GM18502 (cell line): ENCODE measurements around the gene RAX2.
"Not testable (repeated sequence)": the region's sequence is repeated elsewhere in the genome, so short reads cannot be mapped to it uniquely, and the experiment has no call there.

Experiments
- ATAC-seq: cut with Tn5 transposase; IDR thresholded peaks from one replicate; pipeline ENCODE4 v1.9.1; 2021; ENCODE audit warnings: mild to moderate bottlenecking; ENCODE audit not compliant: unreplicated experiment, poor library complexity

Gene RAX2

GRCh38 chr19:3771906-3772455 is at the start of gene RAX2:
RAX2 (minus strand) TSS chr19:3772228; CDS start chr19:3771742, 486 bp downstream.
- ATAC-seq = no peak

GRCh38 chr19:3821156-3821555 is 49.1 kb upstream of the RAX2 start:
- ATAC-seq = no peak

DNA sequence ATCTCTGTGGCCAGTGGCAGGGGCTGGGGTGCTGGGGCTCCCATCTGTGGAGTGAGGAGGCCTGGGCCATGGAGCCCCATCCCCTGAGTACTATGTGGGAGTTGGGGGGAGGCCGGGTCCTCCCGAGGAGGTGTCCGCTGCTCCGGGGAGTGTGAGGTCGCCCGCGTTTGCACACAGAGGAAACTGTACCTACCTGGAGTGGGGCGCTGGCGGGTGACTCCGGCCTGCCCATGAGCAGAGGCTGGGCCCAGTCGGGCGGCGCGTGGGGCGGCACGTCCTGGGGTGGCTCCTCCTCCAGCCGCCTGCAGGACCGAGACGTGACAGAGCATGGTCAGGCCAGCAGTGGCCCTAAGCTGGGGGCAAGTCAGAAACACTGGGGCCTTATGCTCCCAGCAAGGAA is 48.0 kb upstream of the RAX2 start:
- ATAC-seq = no peak

DNA sequence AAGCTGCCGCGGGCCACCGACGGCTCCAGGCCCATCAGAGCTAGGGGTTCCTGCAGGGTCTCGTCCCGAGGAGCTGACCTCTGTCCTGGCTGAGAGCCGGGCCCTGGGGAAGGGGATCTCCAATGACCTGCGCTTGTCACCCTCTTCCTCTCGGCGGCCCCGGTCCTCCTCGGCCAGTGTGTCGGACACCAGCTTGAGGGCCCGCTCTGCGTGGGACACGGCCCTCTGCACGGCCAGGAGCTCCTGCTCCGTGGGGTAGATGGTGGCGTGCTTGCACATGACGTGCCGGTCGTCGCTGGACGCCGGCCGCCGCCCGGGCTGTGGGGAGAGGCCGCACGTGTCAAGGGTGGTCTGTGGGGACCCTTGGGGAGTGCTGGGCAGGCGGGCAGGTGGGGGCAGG is 46.9 kb upstream of the RAX2 start:
- no peak for ATAC-seq

GRCh38 chr19:3818466-3818865 is 46.4 kb upstream of the RAX2 start:
- no peak for ATAC-seq

GRCh38 chr19:3817761-3818160 is 45.7 kb upstream of the RAX2 start:
- ATAC-seq = no peak

GRCh38 chr19:3816566-3817218 is 44.7 kb upstream of the RAX2 start:
- no peak for ATAC-seq

DNA sequence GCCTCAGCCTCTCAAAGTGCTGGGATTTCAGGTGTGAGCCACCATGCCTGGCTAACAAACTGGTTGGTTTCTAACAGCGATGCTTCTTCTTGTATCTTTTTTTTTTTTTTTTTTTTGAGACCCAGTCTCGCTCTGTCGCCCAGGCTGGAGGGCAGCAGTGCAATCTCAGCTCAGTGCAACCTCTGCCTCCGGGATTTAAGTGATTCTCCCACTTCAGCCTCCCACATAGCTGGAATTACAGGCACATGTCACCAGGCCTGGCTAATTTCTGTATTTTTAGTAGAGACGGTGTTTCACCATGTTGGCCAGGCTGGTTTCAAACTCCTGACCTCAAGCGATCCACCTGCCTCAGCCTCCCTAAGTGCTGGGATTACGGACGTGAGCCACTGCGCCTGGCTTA is 44.1 kb upstream of the RAX2 start:
- not testable (repeated sequence) for ATAC-seq

DNA sequence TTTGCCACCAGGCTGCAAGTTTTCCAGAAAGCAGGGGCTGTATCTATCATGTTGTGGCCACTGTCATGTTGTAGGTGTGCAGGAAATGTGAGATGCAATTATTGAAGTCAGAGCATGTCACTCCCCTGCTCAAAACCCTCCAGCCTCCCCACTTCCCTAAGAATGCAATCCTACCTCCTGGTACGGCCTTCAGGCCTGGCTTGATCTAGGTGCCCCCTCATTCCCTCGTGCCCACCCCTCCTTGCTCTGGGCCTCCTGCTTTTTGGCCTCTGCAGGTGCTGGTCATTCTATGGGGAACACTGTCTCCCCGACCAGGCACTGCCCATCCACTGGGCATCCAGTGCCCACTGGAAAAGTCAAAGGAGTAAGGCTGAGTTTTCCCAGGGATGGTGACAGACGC is 42.6 kb upstream of the RAX2 start:
- ATAC-seq = no peak

DNA sequence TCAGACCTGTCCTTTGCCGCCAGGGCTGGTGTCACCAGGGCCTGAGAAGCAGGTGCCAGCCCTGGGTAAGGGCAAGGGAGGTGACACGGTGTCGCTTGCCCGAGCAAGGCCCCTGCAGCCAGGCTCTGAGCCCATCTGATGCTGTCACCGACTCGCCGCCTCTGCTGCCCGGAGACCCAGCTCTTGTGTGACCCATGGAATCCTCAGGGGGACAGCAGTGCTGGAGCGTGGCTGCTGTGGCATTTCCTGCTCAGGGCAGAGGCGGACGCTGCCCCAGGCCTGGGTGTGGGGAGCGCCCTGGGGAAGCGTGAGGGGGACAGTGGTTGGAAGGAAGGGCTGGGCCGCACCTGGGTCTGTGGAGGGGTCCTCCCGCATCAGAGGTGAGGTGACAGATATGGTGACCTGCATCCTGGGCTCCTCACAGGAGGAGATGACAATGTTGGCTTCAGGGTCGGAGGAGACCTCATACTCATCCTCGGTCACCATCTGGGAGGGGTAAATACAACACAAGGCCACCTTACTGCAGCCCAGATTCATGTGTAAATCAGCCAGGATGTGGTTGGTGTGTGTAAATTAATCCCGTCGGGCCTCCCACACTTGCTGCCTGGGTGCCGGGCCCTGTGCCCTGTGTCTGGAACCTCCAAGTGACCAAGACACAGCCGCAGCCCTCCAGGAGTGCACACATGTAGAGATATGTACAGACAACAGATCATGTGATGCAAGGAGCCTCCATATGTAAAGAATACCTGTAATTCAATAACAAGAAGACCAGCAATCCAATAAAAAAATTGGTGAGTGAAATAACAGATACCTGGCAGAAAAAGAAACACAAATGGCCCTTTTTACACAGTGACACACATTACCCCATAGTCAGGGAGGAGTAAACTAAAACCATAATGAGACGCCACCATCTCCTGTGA is 41.7 kb upstream of the RAX2 start:
- no peak for ATAC-seq

DNA sequence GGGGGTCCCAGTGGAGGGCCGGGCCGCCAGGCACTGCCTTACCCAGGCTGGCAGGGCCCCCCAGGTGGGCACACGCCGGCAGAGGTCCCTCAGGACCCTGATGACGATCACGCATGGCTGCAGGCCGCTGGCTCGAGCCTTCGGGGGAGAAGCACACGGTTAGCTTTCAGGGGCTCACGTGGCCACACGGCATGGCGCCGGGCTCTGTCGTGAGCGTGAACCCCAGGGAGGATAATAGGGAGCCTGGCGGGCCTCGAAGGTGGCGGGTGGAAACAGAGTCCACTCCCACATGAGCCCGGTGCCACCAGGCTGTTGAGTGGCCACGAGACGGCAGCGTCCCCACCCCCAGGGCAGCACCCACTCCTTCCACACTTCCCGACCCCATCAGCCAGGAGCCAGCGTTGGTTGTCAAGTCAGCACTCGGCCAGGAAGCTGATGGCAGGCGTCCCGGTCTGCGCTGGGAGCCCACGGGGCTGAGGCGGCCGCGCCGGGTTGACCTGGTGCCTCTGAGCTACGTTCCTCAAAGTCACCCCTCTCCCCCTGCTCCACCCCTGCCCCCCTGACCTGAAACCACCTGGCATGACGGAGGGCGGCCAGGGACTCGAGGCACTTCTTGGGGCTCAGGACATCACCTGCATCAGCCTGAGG is 38.8 kb upstream of the RAX2 start:
- no peak for ATAC-seq

DNA sequence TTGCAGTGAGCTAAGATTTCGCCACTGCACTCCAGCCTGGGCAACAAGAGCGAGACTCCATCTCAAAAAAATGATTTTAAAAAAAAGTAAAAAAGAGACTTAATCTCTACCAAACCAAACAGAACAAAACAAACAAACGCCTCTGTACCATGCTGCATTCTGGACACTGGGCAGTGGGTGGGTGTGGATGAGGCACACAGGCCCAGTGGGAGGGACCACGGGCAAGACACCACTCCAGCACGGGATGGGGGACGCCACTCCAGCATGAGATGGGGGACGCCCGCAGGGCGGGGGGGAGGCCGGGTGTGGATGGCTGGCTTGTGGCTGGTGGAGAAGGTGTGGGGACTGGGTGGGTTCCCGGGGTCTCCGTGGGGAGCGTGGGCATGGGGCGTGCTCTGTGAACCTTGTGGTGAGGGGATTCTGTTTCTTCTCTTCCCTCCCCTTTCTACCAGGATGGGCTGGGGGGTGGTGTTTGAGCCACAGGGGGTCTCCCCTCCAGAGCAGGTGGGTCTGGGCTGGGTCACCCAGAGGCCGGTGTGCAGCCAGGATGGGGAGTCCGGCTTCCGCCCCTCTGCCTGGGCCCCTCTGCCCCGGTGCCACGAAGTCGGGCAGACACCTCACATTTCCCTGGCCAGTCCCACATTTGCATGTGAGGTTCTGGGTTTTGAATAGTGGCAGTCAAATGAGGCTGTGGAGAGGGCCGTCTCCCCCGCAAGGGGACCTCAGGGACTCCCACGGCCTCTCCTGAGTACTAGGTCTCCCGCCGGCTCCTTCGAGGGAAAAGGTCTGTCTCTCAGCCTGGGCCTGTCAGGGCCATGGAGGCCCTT is 38.1 kb upstream of the RAX2 start:
- no peak for ATAC-seq

- no peak for ATAC-seq
These were observed 36.6 kb upstream of the RAX2 start for GRCh38 chr19:3808420-3809143.

GRCh38 chr19:3807574-3808354 is 35.7 kb upstream of the RAX2 start:
- no peak for ATAC-seq

DNA sequence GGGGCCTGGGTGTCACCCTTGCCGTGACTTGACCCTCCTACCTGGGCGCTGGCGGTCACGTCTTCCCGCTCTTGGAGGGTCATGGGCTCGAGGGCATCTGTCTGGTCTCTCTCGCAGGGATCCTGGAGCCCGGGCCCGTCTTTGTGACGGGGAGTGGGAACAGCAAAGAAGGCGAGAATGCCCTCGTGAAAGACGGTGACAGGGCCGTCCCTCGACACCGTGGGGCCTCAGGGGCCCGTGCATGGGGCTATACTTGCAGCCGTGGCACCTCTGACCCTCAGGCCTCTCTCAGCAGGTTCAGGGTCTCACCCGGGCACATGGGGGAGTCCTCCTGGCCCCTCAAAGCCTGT is 35.1 kb upstream of the RAX2 start:
- ATAC-seq = no peak

GRCh38 chr19:3805859-3806258 is 33.8 kb upstream of the RAX2 start:
- no peak for ATAC-seq

- ATAC-seq = no peak
These were observed 32.4 kb upstream of the RAX2 start for GRCh38 chr19:3804429-3804828.

GRCh38 chr19:3803986-3804385 is 32.0 kb upstream of the RAX2 start:
- no peak for ATAC-seq
